ENCODE results near the gene ZNF280B. TPM values are rescaled to one million over a fixed set of nuclear protein-coding genes. Genes with fewer than 3 reads are reported as not detected.

The ZNF280B gene
- total RNA-seq, 1 donor from 2014 or later, result 4.0 TPM

DNA sequence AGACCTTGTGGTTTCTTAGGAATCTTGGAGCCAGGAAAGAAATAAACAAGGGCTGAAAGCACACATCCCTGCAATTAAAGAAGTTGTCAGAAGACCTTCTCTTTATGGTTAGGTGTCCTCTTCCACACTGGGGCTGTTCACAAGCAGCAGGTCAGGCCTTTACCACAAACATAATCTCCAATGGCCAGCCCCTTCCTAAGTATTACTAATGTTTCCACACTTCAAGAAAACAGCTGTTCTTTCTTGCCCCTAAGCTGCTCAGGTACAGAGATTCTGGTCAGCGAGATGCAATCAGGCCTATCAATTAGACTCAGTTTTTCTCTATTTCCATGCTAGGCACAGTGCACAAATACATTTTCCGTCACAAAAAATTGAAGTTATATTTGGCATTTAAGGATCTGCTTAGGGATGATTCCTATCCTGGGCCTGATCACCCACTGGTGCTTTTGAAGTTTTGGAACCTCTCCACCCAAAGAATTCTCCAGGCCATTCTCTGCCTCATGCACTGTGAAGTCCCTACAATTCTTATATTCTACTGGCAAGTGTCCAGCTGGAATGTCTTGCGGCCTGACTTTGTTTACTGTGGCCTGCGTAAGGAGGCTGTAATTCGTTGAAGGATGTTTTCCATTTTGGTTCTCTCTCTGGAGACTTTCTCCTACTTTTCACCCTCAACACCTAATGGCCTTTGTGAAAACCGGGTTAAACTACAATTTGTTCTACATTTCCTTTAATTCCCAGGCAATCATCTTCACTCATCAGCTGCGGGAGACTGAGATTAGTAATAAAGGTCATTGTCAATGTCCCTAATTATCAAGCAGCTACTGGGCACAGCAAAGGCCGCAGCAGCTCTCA, 45.4 kb upstream of the ZNF280B start:
- no peaks in the 10 kb centered on the region for H3K79me2 ChIP-seq (ENCODE audit: insufficient read depth, low read length)
- Mint-ChIP-seq H3K4me1 (ENCODE audit: low read depth, unreplicated experiment) (peaks cover 2% of the 10 kb centered on the region), H3K27ac (ENCODE audit: unreplicated experiment) (no peak overlapping the region), H3K4me3 (ENCODE audit: unreplicated experiment) (no peak overlapping the region), H3K9me3 (ENCODE audit: unreplicated experiment) (no peaks in the 10 kb centered on the region), H3K27me3 (ENCODE audit: low read depth, unreplicated experiment) (peaks cover 43% of the 10 kb centered on the region), H3K36me3 (ENCODE audit: low read depth, unreplicated experiment) (no peaks in the 10 kb centered on the region)
- no peaks in the 10 kb centered on the region for H3K27me3 ChIP-seq (ENCODE audit: insufficient read depth, low read length)
- no peaks in the 10 kb centered on the region for H4K20me1 ChIP-seq (ENCODE audit: insufficient read depth, low read length)
- H3K4me3 ChIP-seq (ENCODE audit: insufficient read depth, low read depth, low read length), result no peak overlapping the region
- no peak for FAIRE-seq
- H2AFZ ChIP-seq (ENCODE audit: low read depth, low read length), result no peak overlapping the region
- TF ChIP-seq, protein P1, sequence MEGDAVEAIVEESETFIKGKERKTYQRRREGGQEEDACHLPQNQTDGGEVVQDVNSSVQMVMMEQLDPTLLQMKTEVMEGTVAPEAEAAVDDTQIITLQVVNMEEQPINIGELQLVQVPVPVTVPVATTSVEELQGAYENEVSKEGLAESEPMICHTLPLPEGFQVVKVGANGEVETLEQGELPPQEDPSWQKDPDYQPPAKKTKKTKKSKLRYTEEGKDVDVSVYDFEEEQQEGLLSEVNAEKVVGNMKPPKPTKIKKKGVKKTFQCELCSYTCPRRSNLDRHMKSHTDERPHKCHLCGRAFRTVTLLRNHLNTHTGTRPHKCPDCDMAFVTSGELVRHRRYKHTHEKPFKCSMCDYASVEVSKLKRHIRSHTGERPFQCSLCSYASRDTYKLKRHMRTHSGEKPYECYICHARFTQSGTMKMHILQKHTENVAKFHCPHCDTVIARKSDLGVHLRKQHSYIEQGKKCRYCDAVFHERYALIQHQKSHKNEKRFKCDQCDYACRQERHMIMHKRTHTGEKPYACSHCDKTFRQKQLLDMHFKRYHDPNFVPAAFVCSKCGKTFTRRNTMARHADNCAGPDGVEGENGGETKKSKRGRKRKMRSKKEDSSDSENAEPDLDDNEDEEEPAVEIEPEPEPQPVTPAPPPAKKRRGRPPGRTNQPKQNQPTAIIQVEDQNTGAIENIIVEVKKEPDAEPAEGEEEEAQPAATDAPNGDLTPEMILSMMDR (IDR thresholded peaks at IDR 0.05; ENCODE audit: insufficient read depth, low read depth, low read length), result no peak
- no peak for TF ChIP-seq EZH2 (IDR thresholded peaks at IDR 0.05; ENCODE audit: insufficient read depth, low read length)
- no peak for DNase-seq (ENCODE audit: low read depth)
- H3K27ac ChIP-seq (ENCODE audit: low read depth, low read length), result no peak overlapping the region
- no peaks in the 10 kb centered on the region for H3K9me3 ChIP-seq (ENCODE audit: insufficient read depth, low read depth, low read length)
- H3K4me2 ChIP-seq (ENCODE audit: low read length), result no peak overlapping the region
- H3K4me1 ChIP-seq (ENCODE audit: insufficient read depth, low read length), result no peaks in the 10 kb centered on the region
- no peak overlapping the region for H3K9ac ChIP-seq (ENCODE audit: low read length)
- no peaks in the 10 kb centered on the region for H3K36me3 ChIP-seq (ENCODE audit: insufficient read depth, low read length)

DNA sequence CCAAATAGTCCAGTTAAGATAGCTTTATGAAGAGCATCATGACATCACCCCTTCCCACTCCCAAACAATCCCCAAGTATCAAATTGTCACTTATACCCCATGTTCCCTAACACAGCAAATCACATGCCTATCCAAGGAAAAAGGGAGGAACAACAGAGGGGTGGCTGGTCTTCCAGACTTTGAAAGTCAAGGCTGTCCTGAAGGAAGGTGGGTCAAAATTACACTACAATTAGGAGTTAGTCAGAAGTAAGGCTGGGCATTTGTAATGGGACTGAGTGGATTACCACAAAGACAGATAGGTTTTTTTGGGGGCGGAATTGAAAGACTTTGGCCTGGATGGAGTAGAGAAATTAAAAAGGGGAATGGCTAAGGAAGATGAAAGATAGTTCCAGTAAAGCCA, 44.6 kb upstream of the ZNF280B start:
- Mint-ChIP-seq H3K4me1 (ENCODE audit: low read depth, unreplicated experiment) (peaks cover 2% of the 10 kb centered on the region), H3K36me3 (ENCODE audit: low read depth, unreplicated experiment) (no peaks in the 10 kb centered on the region), H3K9me3 (ENCODE audit: unreplicated experiment) (no peaks in the 10 kb centered on the region), H3K27me3 (ENCODE audit: low read depth, unreplicated experiment) (peaks cover 51% of the 10 kb centered on the region), H3K27ac (ENCODE audit: unreplicated experiment) (no peak overlapping the region), H3K4me3 (ENCODE audit: unreplicated experiment) (no peak overlapping the region)
- Histone ChIP-seq H3K4me1 (ENCODE audit: insufficient read depth, low read length) (no peaks in the 10 kb centered on the region), H3K27me3 (ENCODE audit: insufficient read depth, low read length) (no peaks in the 10 kb centered on the region), H3K27ac (ENCODE audit: low read depth, low read length) (no peak overlapping the region), H3K9me3 (ENCODE audit: insufficient read depth, low read depth, low read length) (no peaks in the 10 kb centered on the region), H3K4me3 (ENCODE audit: insufficient read depth, low read depth, low read length) (no peak overlapping the region), H3K9ac (ENCODE audit: low read length) (no peak overlapping the region), H3K79me2 (ENCODE audit: insufficient read depth, low read length) (no peaks in the 10 kb centered on the region), H3K4me2 (ENCODE audit: low read length) (no peak overlapping the region), H2AFZ (ENCODE audit: low read depth, low read length) (no peak overlapping the region), H3K36me3 (ENCODE audit: insufficient read depth, low read length) (no peaks in the 10 kb centered on the region), H4K20me1 (ENCODE audit: insufficient read depth, low read length) (no peaks in the 10 kb centered on the region)
- DNase-seq (ENCODE audit: low read depth), result no peak
- no peak for FAIRE-seq
- TF ChIP-seq, protein P1 (IDR thresholded peaks at IDR 0.05; ENCODE audit: insufficient read depth, low read depth, low read length), result no peak
- no peak for TF ChIP-seq EZH2 (IDR thresholded peaks at IDR 0.05; ENCODE audit: insufficient read depth, low read length)

DNA sequence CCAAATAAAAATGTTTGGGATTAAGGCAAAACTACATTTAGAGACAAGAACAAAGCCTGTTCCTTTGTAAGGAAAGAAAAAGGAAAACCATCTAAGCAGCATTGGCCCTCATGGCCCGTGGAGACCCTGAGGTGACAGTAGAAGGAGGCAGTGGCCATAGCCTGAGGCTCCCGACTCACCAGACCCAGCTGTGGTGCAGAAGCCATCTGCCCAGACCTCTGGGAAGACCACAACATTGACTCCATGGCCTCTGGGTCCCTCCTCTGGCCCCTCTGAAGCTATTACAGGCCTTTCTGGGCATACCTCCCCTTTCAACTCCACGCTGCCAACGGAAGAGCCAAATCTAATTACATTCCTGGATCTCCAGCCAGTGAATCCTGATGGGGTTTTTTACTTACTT, 44.1 kb upstream of the ZNF280B start:
- H3K9me3 Mint-ChIP-seq (ENCODE audit: unreplicated experiment), result no peaks in the 10 kb centered on the region
- H3K27ac ChIP-seq (ENCODE audit: low read depth, low read length), result no peak overlapping the region
- H3K4me3 ChIP-seq (ENCODE audit: insufficient read depth, low read depth, low read length), result no peak overlapping the region
- no peaks in the 10 kb centered on the region for H3K79me2 ChIP-seq (ENCODE audit: insufficient read depth, low read length)
- H3K4me2 ChIP-seq (ENCODE audit: low read length), result no peak overlapping the region
- no peak overlapping the region for H3K27ac Mint-ChIP-seq (ENCODE audit: unreplicated experiment)
- peak overlapping the region; percentile 10 for H2AFZ ChIP-seq (ENCODE audit: low read depth, low read length)
- H4K20me1 ChIP-seq (ENCODE audit: insufficient read depth, low read length), result no peaks in the 10 kb centered on the region
- peaks cover 57% of the 10 kb centered on the region for H3K27me3 Mint-ChIP-seq (ENCODE audit: low read depth, unreplicated experiment)
- H3K4me3 Mint-ChIP-seq (ENCODE audit: unreplicated experiment), result no peak overlapping the region
- H3K4me1 ChIP-seq (ENCODE audit: insufficient read depth, low read length), result no peaks in the 10 kb centered on the region
- H3K9ac ChIP-seq (ENCODE audit: low read length), result no peak overlapping the region
- H3K36me3 Mint-ChIP-seq (ENCODE audit: low read depth, unreplicated experiment), result no peaks in the 10 kb centered on the region
- no peaks in the 10 kb centered on the region for H3K27me3 ChIP-seq (ENCODE audit: insufficient read depth, low read length)
- no peak for TF ChIP-seq EZH2 (IDR thresholded peaks at IDR 0.05; ENCODE audit: insufficient read depth, low read length)
- TF ChIP-seq, protein P1 (IDR thresholded peaks at IDR 0.05; ENCODE audit: insufficient read depth, low read depth, low read length), result no peak
- H3K9me3 ChIP-seq (ENCODE audit: insufficient read depth, low read depth, low read length), result no peaks in the 10 kb centered on the region
- DNase-seq (ENCODE audit: low read depth) (no peak), FAIRE-seq (no peak)
- peaks cover 2% of the 10 kb centered on the region for H3K4me1 Mint-ChIP-seq (ENCODE audit: low read depth, unreplicated experiment)
- H3K36me3 ChIP-seq (ENCODE audit: insufficient read depth, low read length), result no peaks in the 10 kb centered on the region

Measured in astrocyte (in vitro differentiated cells and primary cell).